RWPE2 (cell line): Measurements from ENCODE around the gene PMM2.

Experiments
- ATAC-seq: fragments of 200-7000 bp; cut with Tn5 transposase; 3 replicates; pipeline ENCODE4 v1.9.1; 2021; ENCODE audit warnings: low read depth
- DNase-seq: peaks from one replicate; pipeline ENCODE4 v3.0.0-alpha.2; 2020; ENCODE audit warnings: low spot score
- H3K27ac ChIP-seq: fragments of 450-650 bp; 2 replicates; pipeline ENCODE4 v1.5.1; 2017; ENCODE audit warnings: mild to moderate bottlenecking; ENCODE audit not compliant: poor library complexity, severe bottlenecking
- H3K27me3 ChIP-seq: fragments of 250-450 bp; sonication (Bioruptor Pico); 2 replicates; pipeline ENCODE4 v1.5.1; 2021; ENCODE audit warnings: mild to moderate bottlenecking, moderate library complexity; ENCODE audit not compliant: insufficient read depth, poor library complexity, severe bottlenecking
- H3K36me3 ChIP-seq: fragments of 250-450 bp; sonication (Bioruptor Pico); 2 replicates; pipeline ENCODE4 v1.5.1; 2020; ENCODE audit warnings: low read depth, mild to moderate bottlenecking, moderate library complexity
- H3K4me1 ChIP-seq: fragments of 250-450 bp; sonication (Bioruptor Pico); 2 replicates; pipeline ENCODE4 v1.5.1; 2021; ENCODE audit warnings: mild to moderate bottlenecking, moderate library complexity; ENCODE audit not compliant: insufficient read depth, poor library complexity, severe bottlenecking
- H3K4me3 ChIP-seq: fragments of 250-450 bp; sonication (Bioruptor Pico); 2 replicates; pipeline ENCODE4 v1.5.1; 2021; ENCODE audit warnings: mild to moderate bottlenecking, moderate library complexity; ENCODE audit not compliant: severe bottlenecking
- H3K9me3 ChIP-seq: fragments of 250-450 bp; sonication (Bioruptor Pico); 2 replicates; pipeline ENCODE4 v1.5.1; 2021; ENCODE audit warnings: mild to moderate bottlenecking, moderate library complexity; ENCODE audit not compliant: severe bottlenecking
- TF ChIP-seq, protein P1 (sequence below): fragments of 450-650 bp; IDR thresholded peaks from one replicate; pipeline ENCODE4 v1.5.1; 2017; ENCODE audit warnings: mild to moderate bottlenecking, moderate library complexity; ENCODE audit not compliant: poor library complexity, severe bottlenecking

PMM2 gene

DNA sequence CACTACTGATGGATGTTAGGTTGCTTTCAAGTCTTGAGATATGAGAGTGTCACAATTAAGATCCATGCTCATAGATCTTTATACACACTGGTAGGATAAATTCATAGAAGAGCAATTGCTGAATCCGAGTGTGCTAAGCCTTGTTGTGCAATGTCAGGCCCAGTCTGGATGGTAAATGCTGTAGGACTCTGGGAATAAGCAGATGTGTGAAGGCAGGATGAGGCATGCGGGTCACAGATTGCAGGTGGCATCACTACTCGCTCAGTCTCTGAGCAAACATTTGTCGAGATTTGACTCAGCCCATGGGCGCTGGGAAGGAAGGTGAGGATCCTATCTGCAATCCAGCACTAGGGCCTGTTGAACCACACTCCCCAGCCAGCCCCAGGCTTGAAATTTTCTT, 40.9 kb upstream of the PMM2 start:
- H3K27me3 ChIP-seq = no peaks in the 10 kb centered on the region
- no peak overlapping the region for H3K4me3 ChIP-seq
- TF ChIP-seq, protein P1, sequence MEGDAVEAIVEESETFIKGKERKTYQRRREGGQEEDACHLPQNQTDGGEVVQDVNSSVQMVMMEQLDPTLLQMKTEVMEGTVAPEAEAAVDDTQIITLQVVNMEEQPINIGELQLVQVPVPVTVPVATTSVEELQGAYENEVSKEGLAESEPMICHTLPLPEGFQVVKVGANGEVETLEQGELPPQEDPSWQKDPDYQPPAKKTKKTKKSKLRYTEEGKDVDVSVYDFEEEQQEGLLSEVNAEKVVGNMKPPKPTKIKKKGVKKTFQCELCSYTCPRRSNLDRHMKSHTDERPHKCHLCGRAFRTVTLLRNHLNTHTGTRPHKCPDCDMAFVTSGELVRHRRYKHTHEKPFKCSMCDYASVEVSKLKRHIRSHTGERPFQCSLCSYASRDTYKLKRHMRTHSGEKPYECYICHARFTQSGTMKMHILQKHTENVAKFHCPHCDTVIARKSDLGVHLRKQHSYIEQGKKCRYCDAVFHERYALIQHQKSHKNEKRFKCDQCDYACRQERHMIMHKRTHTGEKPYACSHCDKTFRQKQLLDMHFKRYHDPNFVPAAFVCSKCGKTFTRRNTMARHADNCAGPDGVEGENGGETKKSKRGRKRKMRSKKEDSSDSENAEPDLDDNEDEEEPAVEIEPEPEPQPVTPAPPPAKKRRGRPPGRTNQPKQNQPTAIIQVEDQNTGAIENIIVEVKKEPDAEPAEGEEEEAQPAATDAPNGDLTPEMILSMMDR = no peak
- no peaks in the 10 kb centered on the region for H3K9me3 ChIP-seq
- no peak overlapping the region for H3K27ac ChIP-seq
- H3K4me1 ChIP-seq = peaks cover 7% of the 10 kb centered on the region
- no peak for DNase-seq
- no peaks in the 10 kb centered on the region for H3K36me3 ChIP-seq
- ATAC-seq = peak; percentile 35; the same call in 2 of the 3 replicates

DNA sequence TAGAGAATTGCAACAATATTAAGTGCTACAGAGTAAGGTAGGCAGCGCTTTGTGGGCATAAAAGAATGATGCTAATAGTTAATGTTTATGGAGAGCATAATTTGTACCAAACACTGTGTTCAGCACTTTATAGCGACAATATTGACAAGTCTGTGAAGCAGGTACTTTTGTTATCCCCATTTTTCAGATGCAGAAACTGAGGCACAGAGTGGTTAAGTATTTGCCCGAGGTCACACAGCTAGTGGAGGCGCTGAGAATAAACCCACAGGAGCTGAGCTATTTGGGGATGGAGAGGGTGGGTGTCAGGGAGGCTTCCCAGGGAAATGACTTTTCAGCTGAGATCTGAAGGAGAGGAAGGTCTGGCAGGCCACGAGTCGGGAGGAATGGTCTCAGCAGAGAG, 39.6 kb upstream of the PMM2 start:
- H3K4me3 ChIP-seq = no peak overlapping the region
- ATAC-seq (no peak), DNase-seq (no peak)
- H3K36me3 ChIP-seq = no peaks in the 10 kb centered on the region
- H3K27ac ChIP-seq = no peak overlapping the region
- TF ChIP-seq, protein P1 = no peak
- no peaks in the 10 kb centered on the region for H3K27me3 ChIP-seq
- no peaks in the 10 kb centered on the region for H3K4me1 ChIP-seq
- no peaks in the 10 kb centered on the region for H3K9me3 ChIP-seq

DNA sequence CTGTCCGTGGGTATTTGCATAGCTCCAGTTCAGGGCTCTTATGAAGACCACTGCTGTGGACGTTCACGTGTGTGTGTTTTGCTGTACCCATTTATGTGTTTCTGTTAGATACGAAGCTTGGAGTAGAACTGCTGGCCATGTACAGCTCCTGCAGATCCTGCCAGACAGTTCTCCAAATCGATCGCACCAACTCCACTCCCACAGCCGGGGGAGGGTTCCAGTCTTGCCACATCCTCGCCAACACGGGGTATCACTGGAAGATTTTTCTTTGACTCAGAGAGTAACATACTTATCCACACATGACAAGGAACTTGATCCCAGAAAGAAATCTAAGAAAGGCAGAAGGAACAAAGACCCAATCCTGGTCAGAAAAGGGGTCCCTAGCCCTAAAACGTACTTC, 37.6 kb upstream of the PMM2 start:
- Histone ChIP-seq H3K4me1 (no peaks in the 10 kb centered on the region), H3K27ac (no peak overlapping the region), H3K9me3 (no peaks in the 10 kb centered on the region), H3K36me3 (no peaks in the 10 kb centered on the region), H3K27me3 (no peaks in the 10 kb centered on the region), H3K4me3 (no peak overlapping the region)
- no peak for DNase-seq
- no peak for ATAC-seq
- TF ChIP-seq, protein P1 = no peak

DNA sequence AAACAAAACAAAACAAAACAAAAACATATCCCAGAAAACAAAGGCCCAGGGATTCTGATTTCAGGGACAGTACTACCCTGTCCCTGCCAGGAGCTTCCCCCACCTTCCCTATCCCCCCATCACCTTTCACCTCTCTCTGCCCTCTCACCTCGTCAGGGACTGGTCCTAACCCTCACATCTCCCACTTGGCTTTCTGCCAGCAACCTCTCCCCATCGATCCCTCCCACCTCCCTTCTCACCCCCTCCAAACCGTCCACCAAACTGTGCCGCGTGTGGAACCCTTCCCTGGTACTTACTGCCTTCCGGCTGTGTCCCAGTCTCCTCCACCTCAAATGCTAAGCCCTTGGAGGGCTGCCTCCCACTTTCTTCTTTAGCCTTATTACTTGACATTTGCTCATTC, 36.6 kb upstream of the PMM2 start:
- H3K4me3 ChIP-seq = no peak overlapping the region
- no peaks in the 10 kb centered on the region for H3K4me1 ChIP-seq
- no peak overlapping the region for H3K27ac ChIP-seq
- H3K27me3 ChIP-seq = no peaks in the 10 kb centered on the region
- TF ChIP-seq, protein P1 = no peak
- H3K36me3 ChIP-seq = no peaks in the 10 kb centered on the region
- DNase-seq (no peak), ATAC-seq (no peak)
- no peaks in the 10 kb centered on the region for H3K9me3 ChIP-seq

DNA sequence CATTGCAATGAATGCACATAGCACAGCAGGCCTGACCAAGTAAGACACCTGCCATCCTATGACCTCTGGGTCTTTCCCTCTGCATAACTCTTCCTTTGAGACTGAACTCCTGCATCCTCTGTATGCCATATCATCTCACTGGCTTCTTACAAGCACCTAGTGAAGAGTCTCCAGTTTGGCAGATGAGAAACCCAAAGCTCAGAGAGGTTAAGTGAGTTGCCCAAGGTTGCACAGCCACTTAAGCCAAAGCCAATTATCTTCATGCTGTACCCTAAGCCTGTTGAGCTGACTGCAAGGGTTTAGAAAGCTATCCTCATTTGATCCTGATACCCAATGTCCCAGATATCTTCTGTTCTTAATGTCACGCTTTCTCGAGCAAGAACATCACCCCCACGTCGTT, 35.4 kb upstream of the PMM2 start:
- TF ChIP-seq, protein P1 = no peak
- no peak for DNase-seq
- no peak overlapping the region for H3K27ac ChIP-seq
- no peaks in the 10 kb centered on the region for H3K9me3 ChIP-seq
- no peak for ATAC-seq
- H3K36me3 ChIP-seq = no peaks in the 10 kb centered on the region
- no peak overlapping the region for H3K4me3 ChIP-seq
- no peaks in the 10 kb centered on the region for H3K4me1 ChIP-seq
- H3K27me3 ChIP-seq = no peaks in the 10 kb centered on the region
